Sciatic nerve (tissue), 2 donors: ENCODE measurements around the gene BRD1. TPM values are rescaled to one million over a fixed set of nuclear protein-coding genes. Genes with fewer than 3 reads are reported as not detected.

Experiments used
- ATAC-seq: fragments of 200-7000 bp; cut with Tn5 transposase; one replicate; pipeline ENCODE4 v1.9.1; 2020; ENCODE audit warnings: mild to moderate bottlenecking, moderate library complexity
- DNase-seq: peaks from one replicate; pipeline ENCODE4 v3.0.0-alpha.2; 2020; ENCODE audit warnings: low spot score
- intact Hi-C: fragments of 100-400 bp; cut with DNase I; formaldehyde crosslinking; loops from one replicate; pipeline ENCODE4 v1.14.2; 2022
- total RNA-seq: library from RNA; stranded (reverse); fragmentation: NEBNext Ultra II Directional; extraction: Animal tissue kit (Norgen Biotek cat#: 25700); gene quantifications from one replicate; pipeline ENCODE4 v1.2.1, GENCODE V29; 2021
- donor health status: DM: no; HTN: no; CAD: no.
- donor health status: DM: no; HTN: no; CAD: no.

BRD1 gene
- total RNA-seq, 1 donor from 2014 or later = 37.7 TPM

- ATAC-seq (no peak), DNase-seq (no peak)
- intact Hi-C loops = no loop called here
Observed at GRCh38 chr22:49726022-49726681, 101.5 kb downstream of the BRD1 start.

- ATAC-seq (no peak), DNase-seq (no peak)
- intact Hi-C loops = no loop called here
Observed at GRCh38 chr22:49725516-49725915, 102.2 kb downstream of the BRD1 start.

- DNase-seq (no peak), ATAC-seq (peak; percentile 62)
- intact Hi-C loops = no loop called here
Observed at GRCh38 chr22:49724893-49725489, 102.7 kb downstream of the BRD1 start.

- ATAC-seq (no peak), DNase-seq (no peak)
Observed at GRCh38 chr22:49724030-49724892, 103.4 kb downstream of the BRD1 start.

GRCh38 chr22:49723478-49724029 lies 104.1 kb downstream of the BRD1 start:
- ATAC-seq = no peak
- no peak for DNase-seq
- intact Hi-C loops = no loop called here

More at GRCh38 chr22:49724030-49724892, 103.4 kb downstream of the BRD1 start:
- intact Hi-C loops = no loop called here

Other genes with a start within 250 kb of the BRD1 start
- gene ZBED4, start 26.0 kb upstream of the BRD1 start, total RNA-seq = 8.0 TPM
- 13.6 TPM for gene ALG12, start 90.6 kb upstream of the BRD1 start, total RNA-seq
- 35.8 TPM for gene CRELD2, start 90.8 kb upstream of the BRD1 start, total RNA-seq
- gene PIM3, start 132.9 kb upstream of the BRD1 start, total RNA-seq = 62.2 TPM
- gene IL17REL, start 184.9 kb upstream of the BRD1 start, total RNA-seq = not detected
- not detected for gene TTLL8, start 230.4 kb upstream of the BRD1 start, total RNA-seq